Keratinocyte (primary cell): Measurements from ENCODE around the gene ZNF799. TPM values are rescaled to one million over a fixed set of nuclear protein-coding genes. Genes with fewer than 3 reads are reported as not detected.

Experiments
- DNase-seq: peaks from one replicate; pipeline ENCODE4 v3.0.0-alpha.2; 2011; ENCODE audit warnings: low read depth, missing footprints, low spot score
- FAIRE-seq: peaks from 2 replicates; lab custom pipeline; 2011; peaks lifted over from hg19 to GRCh38; lab: Jason Lieb, UNC
- H2AFZ ChIP-seq: 2 replicates; pipeline ENCODE4 v1.6.0; 2012; ENCODE audit warnings: low read length, control low read depth, inconsistent platforms; ENCODE audit not compliant: control insufficient read depth
- H3K27ac ChIP-seq: 2 replicates; pipeline ENCODE4 v1.5.1; 2011; ENCODE audit warnings: low read length; ENCODE audit not compliant: control insufficient read depth, insufficient read depth
- H3K27me3 ChIP-seq: 3 replicates; pipeline ENCODE4 v1.6.0; 2011; ENCODE audit warnings: low read length; ENCODE audit not compliant: control insufficient read depth, insufficient read depth; ENCODE audit errors: extremely low read depth
- H3K36me3 ChIP-seq, 2 experiments: 2 replicates in 1 of 2; 3 replicates in 1 of 2; pipeline ENCODE4 v1.5.1; 2011; ENCODE audit warnings: low read length in 2 of 2, mild to moderate bottlenecking in 1 of 2; ENCODE audit not compliant: control insufficient read depth in 2 of 2, insufficient read depth in 2 of 2; ENCODE audit errors: extremely low read depth in 1 of 2
- H3K4me1 ChIP-seq: 3 replicates; pipeline ENCODE4 v1.5.1; 2011; ENCODE audit warnings: low read length; ENCODE audit not compliant: control insufficient read depth, insufficient read depth; ENCODE audit errors: extremely low read depth
- H3K4me2 ChIP-seq: 3 replicates; pipeline ENCODE4 v1.6.0; 2011; ENCODE audit warnings: low read depth, low read length; ENCODE audit not compliant: control insufficient read depth, insufficient read depth; ENCODE audit errors: extremely low read depth
- H3K4me3 ChIP-seq, 3 experiments: fragments of 200-600 bp in 1 of 3; sonication (generic) in 1 of 3; 2 replicates in 2 of 3; 3 replicates in 1 of 3; pipeline ENCODE4 v1.5.1; 2011 to 2016; ENCODE audit warnings: low read length in 3 of 3, mild to moderate bottlenecking in 3 of 3, control low read depth in 2 of 3, inconsistent platforms in 1 of 3, low read depth in 1 of 3, mixed read lengths in 1 of 3, mixed run types in 1 of 3, moderate library complexity in 1 of 3; ENCODE audit not compliant: control insufficient read depth in 2 of 3, insufficient read depth in 2 of 3; ENCODE audit errors: extremely low read depth in 1 of 3
- H3K79me2 ChIP-seq: 2 replicates; pipeline ENCODE4 v1.6.0; 2012; ENCODE audit warnings: low read length; ENCODE audit not compliant: control insufficient read depth, insufficient read depth
- H3K9ac ChIP-seq: 3 replicates; pipeline ENCODE4 v1.6.0; 2011; ENCODE audit warnings: low read length; ENCODE audit not compliant: control insufficient read depth, insufficient read depth; ENCODE audit errors: extremely low read depth
- H3K9me1 ChIP-seq: 3 replicates; pipeline ENCODE4 v1.6.0; 2011; ENCODE audit warnings: low read length; ENCODE audit not compliant: control insufficient read depth, insufficient read depth; ENCODE audit errors: extremely low read depth
- H3K9me3 ChIP-seq: 2 replicates; pipeline ENCODE4 v1.5.1; 2012; ENCODE audit warnings: low read depth, low read length; ENCODE audit not compliant: control insufficient read depth
- H4K20me1 ChIP-seq: 3 replicates; pipeline ENCODE4 v1.6.0; 2011; ENCODE audit warnings: low read length; ENCODE audit not compliant: control insufficient read depth, insufficient read depth; ENCODE audit errors: extremely low read depth
- CTCF ChIP-seq, 3 experiments: IDR thresholded peaks in 1 of 3; conservative IDR thresholded peaks in 1 of 3; optimal IDR thresholded peaks in 1 of 3; 2 replicates in 2 of 3; 3 replicates in 1 of 3; pipeline versions ENCODE3 to v1.5.1; 2011; ENCODE audit warnings: low read length in 3 of 3, mild to moderate bottlenecking in 3 of 3, moderate library complexity in 2 of 3, control low read depth in 1 of 3, inconsistent platforms in 1 of 3; ENCODE audit not compliant: insufficient read depth in 2 of 3; ENCODE audit errors: extremely low read depth in 1 of 3
- EZH2 ChIP-seq: IDR thresholded peaks from one replicate; pipeline ENCODE4 v1.6.1; 2012; ENCODE audit warnings: inconsistent platforms, mild to moderate bottlenecking, low read length, moderate library complexity
- dilution Hi-C: fragments of 300-500 bp; cut with MboI; formaldehyde crosslinking; loops from one replicate; pipeline ENCODE4 v1.7.0; 2020; ENCODE audit warnings: low sequenced_read_pairs; ENCODE audit not compliant: extremely low pct_ligation_motif_present
- polyA plus RNA-seq, 5 experiments: library from polyadenylated mRNA; depleted of rRNA in 3 of 5; stranded (reverse) in 3 of 5; stranded (forward) in 1 of 5; unstranded in 1 of 5; fragments of >200 nt; gene quantifications; 1 replicate in 1 of 5; 2 replicates in 3 of 5; 3 replicates in 1 of 5; pipeline versions ENCODE4 v1.2.1 to v1.2.3, GENCODE V29; 2011 to 2012; ENCODE audit warnings: missing spikeins in 2 of 5, low read depth in 1 of 5, low replicate concordance in 1 of 5

Gene ZNF799
- polyA plus RNA-seq, 1 donor (not counting 4 experiments of a cell fraction or from before 2014, with no cell fraction given): 3.1 TPM

GRCh38 chr19:12374026-12374425 lies 27.0 kb downstream of the ZNF799 start:
- TF ChIP-seq EZH2: no peak
- no peak for TF ChIP-seq CTCF (optimal IDR thresholded peaks at IDR 0.05 in 1 of 3, IDR thresholded peaks at IDR 0.05 in 1 of 3, conservative IDR thresholded peaks at IDR 0.05 in 1 of 3; ENCODE audit: extremely low read depth in 1 of 3, insufficient read depth in 2 of 3, low read length in 3 of 3)
- DNase-seq: no peak
- Histone ChIP-seq H3K9me3 (peaks cover 4% of the 10 kb centered on the region), H3K4me2 (no peak overlapping the region), H3K4me1 (no peaks in the 10 kb centered on the region), H2AFZ (no peak overlapping the region), H3K27ac (no peak overlapping the region), H3K4me3 (no peak overlapping the region), H3K9me1 (no peaks in the 10 kb centered on the region), H3K36me3 (no peaks in the 10 kb centered on the region), H3K9ac (no peak overlapping the region), H3K27me3 (no peaks in the 10 kb centered on the region), H4K20me1 (no peaks in the 10 kb centered on the region), H3K79me2 (no peaks in the 10 kb centered on the region)
- no peak for FAIRE-seq
- dilution Hi-C loops: no loop called here

GRCh38 chr19:12365236-12366162 lies 35.6 kb downstream of the ZNF799 start, which contains the start of gene ZNF442:
TSS of gene ZNF442 (minus strand) at chr19:12365683. CDS start at chr19:12363631, 2,052 bp downstream.
- peak within 1 kb of the TSS; percentile 92 for H2AFZ ChIP-seq
- TF ChIP-seq EZH2 (no peak), CTCF (optimal IDR thresholded peaks at IDR 0.05 in 1 of 3, IDR thresholded peaks at IDR 0.05 in 1 of 3, conservative IDR thresholded peaks at IDR 0.05 in 1 of 3; ENCODE audit: extremely low read depth in 1 of 3, insufficient read depth in 2 of 3, low read length in 3 of 3) (peak; percentile 47 to 69 (median 61))
- H3K4me2 ChIP-seq: peak within 1 kb of the TSS; percentile 91
- no peaks in the 10 kb centered on the region for H3K9me1 ChIP-seq
- H3K27ac ChIP-seq: peak within 1 kb of the TSS; percentile 22
- dilution Hi-C loops: no loop called here
- H3K4me1 ChIP-seq: peaks cover 6% of the 10 kb centered on the region
- peak; percentile 55 for DNase-seq
- no peaks in the 10 kb centered on the region for H3K36me3 ChIP-seq
- H3K27me3 ChIP-seq: no peaks in the 10 kb centered on the region
- peak within 1 kb of the TSS; percentile 70 to 83 (median 75) for H3K4me3 ChIP-seq
- H3K9ac ChIP-seq: peak within 1 kb of the TSS; percentile 79
- H3K79me2 ChIP-seq: no peaks in the 10 kb centered on the region
- no peaks in the 10 kb centered on the region for H4K20me1 ChIP-seq
- H3K9me3 ChIP-seq: no peaks in the 10 kb centered on the region
- FAIRE-seq: no peak
